Liver (tissue), 9 donors: ENCODE measurements around the gene TRIM6. TPM values are rescaled to one million over a fixed set of nuclear protein-coding genes. Genes with fewer than 3 reads are reported as not detected.

Source experiments
- DNase-seq: peaks from one replicate; pipeline ENCODE4 v3.0.0-alpha.2; 2017; ENCODE audit warnings: low spot score
- H3K27ac ChIP-seq, 2 donors: one replicate each; pipeline ENCODE4 v1.7.0; 2013; ENCODE audit warnings: inconsistent platforms in 2 of 2, low read length in 2 of 2, control low read depth in 1 of 2, low read depth in 1 of 2, mild to moderate bottlenecking in 1 of 2
- H3K27me3 ChIP-seq, 4 donors: one replicate each; pipeline versions ENCODE4 v1.6.1 to v1.7.0; 2013; ENCODE audit warnings: low read length in 3 of 4, inconsistent platforms in 1 of 4, mild to moderate bottlenecking in 1 of 4, moderate library complexity in 1 of 4; ENCODE audit not compliant: control insufficient read depth in 4 of 4, insufficient read depth in 4 of 4
- H3K36me3 ChIP-seq, 4 donors: one replicate each; pipeline versions ENCODE4 v1.6.1 to v1.7.0; 2013; ENCODE audit warnings: low read length in 3 of 4, mild to moderate bottlenecking in 3 of 4, low read depth in 1 of 4, moderate library complexity in 1 of 4; ENCODE audit not compliant: control insufficient read depth in 4 of 4, insufficient read depth in 3 of 4
- H3K4me1 ChIP-seq, 4 donors: one replicate each; pipeline versions ENCODE4 v1.6.1 to v1.7.0; 2013; ENCODE audit warnings: low read length in 3 of 4, mild to moderate bottlenecking in 3 of 4, moderate library complexity in 1 of 4; ENCODE audit not compliant: control insufficient read depth in 4 of 4, insufficient read depth in 4 of 4
- H3K4me3 ChIP-seq, 3 donors: one replicate each; pipeline versions ENCODE4 v1.6.1 to v1.7.0; 2013; ENCODE audit warnings: low read length in 3 of 3, control low read depth in 1 of 3, low read depth in 1 of 3, mild to moderate bottlenecking in 1 of 3
- H3K9ac ChIP-seq, 2 donors: one replicate each; pipeline ENCODE4 v1.7.0; 2013; ENCODE audit warnings: low read length in 2 of 2, mild to moderate bottlenecking in 2 of 2, moderate library complexity in 2 of 2, control low read depth in 1 of 2, low read depth in 1 of 2
- H3K9me3 ChIP-seq, 4 donors: one replicate each; pipeline versions ENCODE4 v1.6.1 to v1.7.0; 2013; ENCODE audit warnings: low read length in 3 of 4; ENCODE audit not compliant: control insufficient read depth in 4 of 4
- CTCF ChIP-seq: fragments of 150-350 bp; IDR thresholded peaks from 2 replicates; pipeline ENCODE4 v1.5.1; 2017; ENCODE audit warnings: improper control_type of control experiment, low read depth, low read length; ENCODE audit not compliant: missing input control
- EGR1 ChIP-seq, 2 donors: IDR thresholded peaks; 2 replicates each; pipeline ENCODE4 v1.6.1; 2016 to 2018; ENCODE audit warnings: antibody characterized with exemption in 2 of 2, low read depth in 2 of 2
- FOXA1 ChIP-seq: IDR thresholded peaks from 2 replicates; pipeline ENCODE4 v1.6.1; 2016; ENCODE audit warnings: antibody characterized with exemption
- FOXA2 ChIP-seq: IDR thresholded peaks from 2 replicates; pipeline ENCODE4 v1.6.1; 2016; ENCODE audit warnings: antibody characterized with exemption
- GABPA ChIP-seq, 2 donors: IDR thresholded peaks in 1 of 2; conservative IDR thresholded peaks in 1 of 2; 2 replicates each; pipeline ENCODE4 v1.6.1; 2016; ENCODE audit warnings: antibody characterized with exemption in 2 of 2, mild to moderate bottlenecking in 1 of 2, moderate library complexity in 1 of 2
- HNF4A ChIP-seq, 2 donors: conservative IDR thresholded peaks; 2 replicates each; pipeline ENCODE4 v1.6.1; 2016; ENCODE audit warnings: antibody characterized with exemption in 2 of 2, mild to moderate bottlenecking in 2 of 2
- HNF4G ChIP-seq: IDR thresholded peaks from 2 replicates; pipeline ENCODE4 v1.6.1; 2016; ENCODE audit warnings: antibody characterized with exemption
- JUND ChIP-seq, 2 donors: IDR thresholded peaks; 2 replicates each; pipeline ENCODE4 v1.6.1; 2016; ENCODE audit warnings: antibody characterized with exemption in 2 of 2
- NR2F2 ChIP-seq: IDR thresholded peaks from 2 replicates; pipeline ENCODE4 v1.6.1; 2016; ENCODE audit warnings: antibody characterized with exemption
- RAD21 ChIP-seq, 2 donors: IDR thresholded peaks; 2 replicates each; pipeline ENCODE4 v1.6.1; 2016; ENCODE audit warnings: antibody characterized with exemption in 2 of 2, mild to moderate bottlenecking in 2 of 2
- REST ChIP-seq: IDR thresholded peaks from 2 replicates; pipeline ENCODE4 v1.6.1; 2016; ENCODE audit warnings: antibody characterized with exemption, mild to moderate bottlenecking
- RXRA ChIP-seq, 2 donors: IDR thresholded peaks; 2 replicates each; pipeline ENCODE4 v1.6.1; 2017 to 2018; ENCODE audit warnings: antibody characterized with exemption in 2 of 2, mild to moderate bottlenecking in 1 of 2
- SP1 ChIP-seq: IDR thresholded peaks from 2 replicates; pipeline ENCODE4 v1.6.1; 2018; ENCODE audit warnings: antibody characterized with exemption, mild to moderate bottlenecking
- TAF1 ChIP-seq: conservative IDR thresholded peaks from 2 replicates; pipeline ENCODE4 v1.6.1; 2016; ENCODE audit warnings: antibody characterized with exemption, mild to moderate bottlenecking
- YY1 ChIP-seq: IDR thresholded peaks from 2 replicates; pipeline ENCODE4 v1.6.1; 2016; ENCODE audit warnings: antibody characterized with exemption, mild to moderate bottlenecking
- polyA plus RNA-seq, 2 donors: library from polyadenylated mRNA; stranded (reverse) in 1 of 2; unstranded in 1 of 2; fragments of 200-250 nt in 1 of 2; fragments of >200 nt in 1 of 2; fragmentation: Nextera tagmentation in 1 of 2; extraction: Ambion mirVana in 1 of 2; gene quantifications; one replicate each; pipeline versions ENCODE4 v1.2.1 to v1.2.3, GENCODE V29; 2013 to 2015
- total RNA-seq, 2 donors: library from RNA; depleted of rRNA; stranded (reverse); fragments of >200 nt; gene quantifications; one replicate each; pipeline ENCODE4 v1.2.3, GENCODE V29; 2014
- TF ChIP-seq, protein P1 (sequence below): IDR thresholded peaks from 2 replicates; pipeline ENCODE4 v1.6.1; 2016; ENCODE audit warnings: antibody characterized with exemption
- TF ChIP-seq, protein P2 (sequence below): IDR thresholded peaks from 2 replicates; pipeline ENCODE4 v1.6.1; 2016; ENCODE audit warnings: antibody characterized with exemption
- TF ChIP-seq, protein P3 (sequence below): IDR thresholded peaks from 2 replicates; pipeline ENCODE4 v1.6.1; 2016; ENCODE audit warnings: antibody characterized with exemption
- donor health status: healthy.
- donor health status: healthy.
- donor health status: healthy.
- donor health status: healthy.
- donor health status: healthy.

The TRIM6 gene
- total and polyA plus RNA-seq, 4 donors = 0.39 to 5.3 (median 0.58) TPM

- peaks cover 2 to 33% (median 23%) of the 10 kb centered on the region in 4 donors for H3K4me1 ChIP-seq
- DNase-seq = no peak
- no peaks in the 10 kb centered on the region for H3K36me3 ChIP-seq
- H3K27me3 ChIP-seq = no peaks in the 10 kb centered on the region
- no peak overlapping the region for H3K9ac ChIP-seq
- no peaks in the 10 kb centered on the region for H3K9me3 ChIP-seq
- H3K27ac ChIP-seq = no peak overlapping the region
- no peak for TF ChIP-seq JUND (IDR thresholded peaks at IDR 0.05)
- TF ChIP-seq, protein P1, sequence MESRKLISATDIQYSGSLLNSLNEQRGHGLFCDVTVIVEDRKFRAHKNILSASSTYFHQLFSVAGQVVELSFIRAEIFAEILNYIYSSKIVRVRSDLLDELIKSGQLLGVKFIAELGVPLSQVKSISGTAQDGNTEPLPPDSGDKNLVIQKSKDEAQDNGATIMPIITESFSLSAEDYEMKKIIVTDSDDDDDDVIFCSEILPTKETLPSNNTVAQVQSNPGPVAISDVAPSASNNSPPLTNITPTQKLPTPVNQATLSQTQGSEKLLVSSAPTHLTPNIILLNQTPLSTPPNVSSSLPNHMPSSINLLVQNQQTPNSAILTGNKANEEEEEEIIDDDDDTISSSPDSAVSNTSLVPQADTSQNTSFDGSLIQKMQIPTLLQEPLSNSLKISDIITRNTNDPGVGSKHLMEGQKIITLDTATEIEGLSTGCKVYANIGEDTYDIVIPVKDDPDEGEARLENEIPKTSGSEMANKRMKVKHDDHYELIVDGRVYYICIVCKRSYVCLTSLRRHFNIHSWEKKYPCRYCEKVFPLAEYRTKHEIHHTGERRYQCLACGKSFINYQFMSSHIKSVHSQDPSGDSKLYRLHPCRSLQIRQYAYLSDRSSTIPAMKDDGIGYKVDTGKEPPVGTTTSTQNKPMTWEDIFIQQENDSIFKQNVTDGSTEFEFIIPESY = no peak
- no peak for TF ChIP-seq RAD21 (IDR thresholded peaks at IDR 0.05)
- TF ChIP-seq, protein P2, sequence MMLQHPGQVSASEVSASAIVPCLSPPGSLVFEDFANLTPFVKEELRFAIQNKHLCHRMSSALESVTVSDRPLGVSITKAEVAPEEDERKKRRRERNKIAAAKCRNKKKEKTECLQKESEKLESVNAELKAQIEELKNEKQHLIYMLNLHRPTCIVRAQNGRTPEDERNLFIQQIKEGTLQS = no peak
- no peak for TF ChIP-seq EGR1 (IDR thresholded peaks at IDR 0.05; ENCODE audit: low read depth in 2 of 2)
- TF ChIP-seq SP1 = no peak
- TF ChIP-seq FOXA1 = no peak
- TF ChIP-seq TAF1 = no peak
- TF ChIP-seq YY1 = no peak
- TF ChIP-seq HNF4G = no peak
- no peak for TF ChIP-seq RXRA (IDR thresholded peaks at IDR 0.05)
- TF ChIP-seq, protein P3, sequence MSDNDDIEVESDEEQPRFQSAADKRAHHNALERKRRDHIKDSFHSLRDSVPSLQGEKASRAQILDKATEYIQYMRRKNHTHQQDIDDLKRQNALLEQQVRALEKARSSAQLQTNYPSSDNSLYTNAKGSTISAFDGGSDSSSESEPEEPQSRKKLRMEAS = no peak
- no peak for TF ChIP-seq FOXA2
- TF ChIP-seq NR2F2 = no peak
- TF ChIP-seq HNF4A (conservative IDR thresholded peaks at IDR 0.05) = no peak
- TF ChIP-seq CTCF = no peak
- TF ChIP-seq GABPA (IDR thresholded peaks at IDR 0.05 in 1 of 2, conservative IDR thresholded peaks at IDR 0.05 in 1 of 2) = no peak
- TF ChIP-seq REST = no peak
- no peak overlapping the region for H3K4me3 ChIP-seq
Measured at GRCh38 chr11:5621580-5621979, 25.1 kb downstream of the TRIM6 start.
